Astrocyte (in vitro differentiated cells and primary cell): ENCODE data around the gene CD177.
"Not testable (repeated sequence)": the region's sequence is repeated elsewhere in the genome, so short reads cannot be mapped to it uniquely, and the experiment has no call there.

ENCODE experiments used
- EZH2 ChIP-seq: IDR thresholded peaks from 2 replicates; pipeline ENCODE4 v1.6.1; 2012; ENCODE audit warnings: mild to moderate bottlenecking, low read length, inconsistent platforms; ENCODE audit not compliant: insufficient read depth
- TF ChIP-seq, protein P1 (sequence below): IDR thresholded peaks from 2 replicates; pipeline ENCODE4 v1.5.1; 2011; ENCODE audit warnings: low read depth, mild to moderate bottlenecking, inconsistent platforms, low read length, moderate library complexity; ENCODE audit not compliant: insufficient read depth

DNA sequence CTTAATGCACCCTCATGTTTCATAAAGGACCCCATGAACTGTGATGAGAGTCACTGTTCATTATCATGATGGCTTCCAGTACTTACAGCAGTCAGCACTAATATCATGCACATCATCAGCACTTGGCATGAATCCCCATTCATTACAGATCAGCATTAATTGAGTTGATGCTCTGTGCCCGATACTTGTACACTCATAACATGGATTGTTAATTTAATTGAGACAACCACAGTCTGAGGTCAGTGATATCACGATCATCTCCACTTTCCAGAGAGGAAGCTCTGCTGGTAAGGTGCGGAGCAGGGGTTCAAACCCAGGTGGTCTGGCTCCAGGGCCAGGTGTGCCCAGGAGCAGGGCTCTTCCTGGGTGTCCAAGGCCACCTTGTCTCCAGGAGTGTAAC lies 40.0 kb downstream of the CD177 start:
- TF ChIP-seq, protein P1, sequence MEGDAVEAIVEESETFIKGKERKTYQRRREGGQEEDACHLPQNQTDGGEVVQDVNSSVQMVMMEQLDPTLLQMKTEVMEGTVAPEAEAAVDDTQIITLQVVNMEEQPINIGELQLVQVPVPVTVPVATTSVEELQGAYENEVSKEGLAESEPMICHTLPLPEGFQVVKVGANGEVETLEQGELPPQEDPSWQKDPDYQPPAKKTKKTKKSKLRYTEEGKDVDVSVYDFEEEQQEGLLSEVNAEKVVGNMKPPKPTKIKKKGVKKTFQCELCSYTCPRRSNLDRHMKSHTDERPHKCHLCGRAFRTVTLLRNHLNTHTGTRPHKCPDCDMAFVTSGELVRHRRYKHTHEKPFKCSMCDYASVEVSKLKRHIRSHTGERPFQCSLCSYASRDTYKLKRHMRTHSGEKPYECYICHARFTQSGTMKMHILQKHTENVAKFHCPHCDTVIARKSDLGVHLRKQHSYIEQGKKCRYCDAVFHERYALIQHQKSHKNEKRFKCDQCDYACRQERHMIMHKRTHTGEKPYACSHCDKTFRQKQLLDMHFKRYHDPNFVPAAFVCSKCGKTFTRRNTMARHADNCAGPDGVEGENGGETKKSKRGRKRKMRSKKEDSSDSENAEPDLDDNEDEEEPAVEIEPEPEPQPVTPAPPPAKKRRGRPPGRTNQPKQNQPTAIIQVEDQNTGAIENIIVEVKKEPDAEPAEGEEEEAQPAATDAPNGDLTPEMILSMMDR, result not testable (repeated sequence)
- not testable (repeated sequence) for TF ChIP-seq EZH2
